Chondrocyte (in vitro differentiated cells): Measurements from ENCODE around the gene GAA. TPM values are rescaled to one million over a fixed set of nuclear protein-coding genes. Genes with fewer than 3 reads are reported as not detected.

Experiments
- DNase-seq: peaks from one replicate; pipeline ENCODE4 v3.0.0; 2021; ENCODE audit warnings: mixed read lengths, low spot score
- H3K27ac Mint-ChIP-seq: one replicate; pipeline ENCODE4 v1.8.0; 2021; ENCODE audit warnings: mild to moderate bottlenecking, moderate library complexity, mixed read lengths; ENCODE audit not compliant: unreplicated experiment
- H3K27me3 Mint-ChIP-seq: 2 replicates; pipeline ENCODE4 v1.8.0; 2021; ENCODE audit warnings: low read depth, mixed read lengths
- H3K36me3 Mint-ChIP-seq: 2 replicates; pipeline ENCODE4 v1.8.0; 2021; ENCODE audit warnings: low read depth, mixed read lengths
- H3K4me1 Mint-ChIP-seq: 2 replicates; pipeline ENCODE4 v1.8.0; 2021; ENCODE audit warnings: low read depth, mild to moderate bottlenecking, mixed read lengths
- H3K4me3 Mint-ChIP-seq: one replicate; pipeline ENCODE4 v1.8.0; 2021; ENCODE audit warnings: mild to moderate bottlenecking, moderate library complexity, mixed read lengths; ENCODE audit not compliant: unreplicated experiment
- H3K9me3 Mint-ChIP-seq: 2 replicates; pipeline ENCODE4 v1.8.0; 2021; ENCODE audit warnings: low read depth, mixed read lengths
- CTCF ChIP-seq: fragments of 200-600 bp; sonication (generic); IDR thresholded peaks from 2 replicates; pipeline ENCODE4 v1.5.0; 2021; ENCODE audit warnings: antibody characterized with exemption, mild to moderate bottlenecking, moderate library complexity
- total RNA-seq: library from RNA; stranded (reverse); gene quantifications from 3 replicates; pipeline ENCODE4 v1.2.1, GENCODE V29; 2021

The GAA gene
- total RNA-seq, 1 donor from 2014 or later: 45.7 TPM

GRCh38 chr17:80072410-80072809, 29.0 kb upstream of the GAA start:
- Mint-ChIP-seq H3K4me1 (peaks cover 17% of the 10 kb centered on the region), H3K36me3 (no peaks in the 10 kb centered on the region), H3K27ac (no peak overlapping the region), H3K4me3 (no peak overlapping the region), H3K27me3 (no peaks in the 10 kb centered on the region), H3K9me3 (no peaks in the 10 kb centered on the region)
- TF ChIP-seq CTCF: no peak
- no peak for DNase-seq

GRCh38 chr17:80080081-80080480, 21.3 kb upstream of the GAA start:
- H3K27ac Mint-ChIP-seq: no peak overlapping the region
- TF ChIP-seq CTCF: no peak
- H3K36me3 Mint-ChIP-seq: peaks cover 4% of the 10 kb centered on the region
- H3K4me3 Mint-ChIP-seq: no peak overlapping the region
- peaks cover 14% of the 10 kb centered on the region for H3K4me1 Mint-ChIP-seq
- no peaks in the 10 kb centered on the region for H3K27me3 Mint-ChIP-seq
- no peak for DNase-seq
- H3K9me3 Mint-ChIP-seq: no peaks in the 10 kb centered on the region

- DNase-seq: no peak
- Mint-ChIP-seq H3K4me1 (peaks cover 14% of the 10 kb centered on the region), H3K27ac (no peak overlapping the region), H3K4me3 (no peak overlapping the region), H3K27me3 (no peaks in the 10 kb centered on the region), H3K36me3 (peaks cover 4% of the 10 kb centered on the region), H3K9me3 (no peaks in the 10 kb centered on the region)
- no peak for TF ChIP-seq CTCF
Observed at GRCh38 chr17:80081596-80081995, 19.8 kb upstream of the GAA start.

GRCh38 chr17:80082403-80083135, 18.8 kb upstream of the GAA start:
- Mint-ChIP-seq H3K36me3 (peaks cover 2% of the 10 kb centered on the region), H3K27ac (no peak overlapping the region), H3K9me3 (no peaks in the 10 kb centered on the region), H3K27me3 (peaks cover 3% of the 10 kb centered on the region), H3K4me1 (peaks cover 14% of the 10 kb centered on the region), H3K4me3 (no peak overlapping the region)
- DNase-seq: no peak
- peak; percentile 88 for TF ChIP-seq CTCF

GRCh38 chr17:80083136-80083661, 18.2 kb upstream of the GAA start:
- no peaks in the 10 kb centered on the region for H3K9me3 Mint-ChIP-seq
- H3K4me3 Mint-ChIP-seq: no peak overlapping the region
- H3K27me3 Mint-ChIP-seq: peaks cover 3% of the 10 kb centered on the region
- peaks cover 14% of the 10 kb centered on the region for H3K4me1 Mint-ChIP-seq
- H3K27ac Mint-ChIP-seq: no peak overlapping the region
- H3K36me3 Mint-ChIP-seq: no peaks in the 10 kb centered on the region
- no peak for TF ChIP-seq CTCF
- DNase-seq: no peak
